AG08395 (cell line): ENCODE measurements around the gene DSPP.

Source experiments
- DNase-seq: peaks from one replicate; pipeline ENCODE4 v3.0.0; 2012; ENCODE audit warnings: mixed read lengths, low spot score

DSPP gene

DNA sequence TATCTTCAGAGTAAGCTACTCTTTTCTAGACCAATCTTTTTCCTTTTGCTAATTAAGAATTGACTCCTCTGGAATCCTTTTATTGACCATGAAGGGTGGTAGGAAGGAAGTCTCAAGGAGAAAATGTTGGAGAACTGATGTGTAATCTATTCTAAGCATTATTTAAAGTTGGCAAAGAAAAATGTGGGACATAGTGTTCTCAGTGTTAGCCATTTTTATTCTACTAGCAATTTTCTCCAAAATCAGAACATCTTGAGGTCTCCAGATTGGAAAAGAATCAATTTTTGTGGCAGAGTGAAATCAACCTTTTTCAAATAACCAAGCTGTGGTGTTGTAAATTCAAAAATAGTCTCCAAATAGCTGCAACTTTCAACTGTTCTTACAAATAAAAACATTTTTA lies 23.3 kb downstream of the DSPP start:
- DNase-seq: no peak

DNA sequence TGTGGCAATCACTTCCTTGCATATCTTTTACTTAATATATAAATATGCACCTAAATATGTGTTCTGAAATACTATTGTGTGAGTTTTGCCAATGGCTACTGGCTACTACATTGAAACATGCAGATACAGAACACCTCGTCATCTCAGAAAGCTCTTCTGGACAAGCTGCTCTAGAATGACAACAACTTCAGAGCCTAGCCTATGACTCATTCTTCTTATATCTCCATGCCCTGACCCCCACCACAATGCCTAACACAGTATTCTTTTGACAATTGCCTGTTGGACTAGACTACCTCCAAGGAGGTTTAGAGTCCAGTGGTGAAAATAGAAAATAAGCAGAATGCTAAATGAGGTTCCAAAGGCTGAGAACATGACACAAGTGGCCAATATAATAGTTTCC lies 24.1 kb downstream of the DSPP start:
- no peak for DNase-seq

DNA sequence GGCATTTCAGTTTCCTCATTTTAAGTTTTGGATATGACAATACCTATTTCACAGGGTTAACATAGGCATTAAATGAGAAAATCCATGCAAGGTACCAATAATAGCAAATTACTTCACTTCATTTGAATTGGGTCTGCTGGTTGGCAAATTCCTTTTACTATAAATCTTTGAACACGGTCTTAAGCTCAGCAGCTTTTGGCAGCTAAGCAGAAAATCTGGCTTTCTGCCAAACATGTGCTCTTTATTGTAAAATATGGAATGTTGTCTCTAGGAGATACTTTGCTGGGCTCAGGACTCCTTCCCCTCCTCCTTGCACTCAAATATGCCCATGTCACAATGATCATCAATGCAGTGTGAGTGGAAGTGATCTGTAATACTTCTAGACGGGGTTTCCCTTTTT lies 24.9 kb downstream of the DSPP start:
- DNase-seq: peak; percentile 9

DNA sequence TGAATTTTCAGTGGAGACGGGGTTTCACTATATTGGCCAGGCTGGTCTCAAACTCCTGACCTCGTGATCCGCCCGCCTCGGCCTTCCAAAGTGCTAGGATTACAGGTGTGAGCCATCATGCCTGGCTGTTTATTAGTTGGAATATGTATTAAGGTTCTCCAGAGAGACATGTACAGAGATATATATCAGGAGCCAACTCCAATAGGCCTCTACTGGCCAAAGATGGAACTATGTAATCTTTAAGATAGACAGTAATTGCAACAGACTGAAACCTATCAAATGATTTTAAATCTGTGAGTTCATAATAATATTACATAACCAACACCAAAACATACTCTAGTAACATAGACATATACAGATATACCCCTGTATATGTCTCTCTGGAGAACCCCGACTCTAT lies 36.0 kb downstream of the DSPP start:
- DNase-seq: no peak

DNA sequence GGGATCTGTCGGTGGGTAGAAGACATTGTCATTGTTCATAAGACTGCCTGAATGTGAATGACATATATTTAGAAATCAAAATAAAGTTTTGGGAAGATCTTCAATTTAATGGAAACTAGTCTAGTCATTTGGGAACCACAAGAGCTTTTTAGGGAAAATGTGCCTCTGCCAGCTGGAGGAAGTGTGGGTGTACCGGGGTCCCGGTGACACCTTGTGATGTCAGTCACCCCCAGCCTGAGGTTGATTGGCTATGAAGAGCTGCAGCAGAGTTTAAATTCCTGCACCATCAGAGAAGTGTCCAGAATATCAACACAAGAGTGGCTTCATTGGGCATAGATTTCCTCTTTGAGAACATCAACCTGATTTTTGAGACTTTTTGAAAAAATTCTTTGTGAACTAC lies 41.7 kb downstream of the DSPP start, which contains the start of gene DMP1:
Gene DMP1 (plus strand): TSS at position 301 of the 400 bp plus-strand sequence. CDS start 6,213 bp downstream, outside the sequence.
- no peak for DNase-seq

DNA sequence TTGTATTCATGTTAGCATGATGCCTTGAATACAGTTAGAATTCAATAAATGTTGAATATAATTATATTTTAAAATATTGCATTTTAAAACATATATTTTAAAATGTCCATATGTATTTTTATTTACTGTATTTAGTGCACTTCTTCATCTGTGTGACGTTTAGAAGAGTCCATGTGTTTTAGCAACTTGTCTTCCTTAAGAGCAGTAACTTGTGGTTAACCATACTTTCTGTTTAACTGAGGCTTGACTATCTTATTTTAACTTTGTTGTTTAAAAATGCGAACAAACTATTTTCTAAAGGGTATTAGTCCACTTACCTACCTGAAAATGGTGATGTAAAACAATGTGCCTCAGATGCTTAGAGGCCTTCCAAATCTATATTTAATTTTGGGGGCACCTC lies 42.6 kb downstream of the DSPP start:
- no peak for DNase-seq

DNA sequence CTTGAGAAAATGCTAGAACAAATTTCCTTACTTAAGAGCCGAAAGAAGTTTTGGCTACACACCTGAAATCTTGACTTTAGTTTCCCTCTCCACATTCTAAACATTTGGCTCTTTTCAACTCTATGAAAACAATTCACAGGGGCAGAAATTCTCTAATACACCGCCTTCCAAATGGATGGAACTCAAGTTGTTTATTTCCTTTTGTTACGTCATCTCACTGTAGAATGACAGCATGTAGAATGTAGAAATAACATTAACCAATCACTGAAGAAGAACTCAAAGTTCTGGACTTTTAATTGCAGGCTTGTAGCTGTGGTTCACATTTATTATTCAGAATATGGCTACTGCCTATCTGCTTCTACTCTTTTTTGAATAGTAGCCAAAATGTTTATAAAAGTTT lies 43.6 kb downstream of the DSPP start:
- no peak for DNase-seq

DNA sequence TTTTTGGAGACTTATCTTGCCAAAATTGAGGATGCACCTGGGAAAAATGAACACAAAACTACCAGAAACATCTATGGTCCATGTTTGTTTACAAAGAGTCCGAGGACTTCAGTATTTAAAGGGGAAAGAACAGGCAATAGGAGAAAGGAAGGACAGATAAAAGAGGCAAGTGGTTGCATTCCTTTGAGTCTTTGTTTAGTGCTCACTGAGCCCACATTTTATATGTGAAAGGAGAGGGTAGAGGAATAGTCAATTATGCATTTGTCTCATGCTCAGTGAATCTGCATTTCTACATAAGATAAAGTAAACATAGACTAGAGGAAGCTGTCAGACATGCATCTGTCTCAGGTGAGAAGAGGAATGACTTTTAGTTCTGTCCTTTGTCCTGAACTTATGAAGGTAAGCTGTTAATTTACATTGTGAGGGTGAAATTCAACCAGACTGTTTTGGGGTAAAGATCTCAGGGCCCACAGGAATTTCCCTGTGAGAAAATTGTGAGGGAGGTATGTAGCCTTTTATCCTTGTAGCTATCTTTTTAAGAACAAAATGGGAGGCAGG lies 46.2 kb downstream of the DSPP start:
- no peak for DNase-seq

DNA sequence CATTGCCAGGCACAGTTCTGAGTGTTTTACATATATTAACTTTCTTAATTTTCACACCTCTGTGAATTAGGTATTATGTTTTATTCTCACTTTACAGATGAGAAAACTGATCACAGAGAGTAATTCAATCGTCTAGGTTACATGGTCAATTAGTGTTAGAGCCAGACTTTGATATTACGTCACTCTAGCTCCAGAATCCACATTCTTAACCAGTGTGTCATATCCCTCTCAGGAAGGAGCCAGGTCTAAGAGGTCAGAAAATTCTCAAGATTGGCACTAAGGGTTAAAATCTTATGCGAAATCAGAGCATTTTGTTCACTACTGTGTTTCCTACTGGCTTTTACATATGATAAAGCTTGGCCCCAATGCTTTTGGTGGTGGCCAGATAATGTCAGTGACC lies 49.2 kb downstream of the DSPP start:
- no peak for DNase-seq

DNA sequence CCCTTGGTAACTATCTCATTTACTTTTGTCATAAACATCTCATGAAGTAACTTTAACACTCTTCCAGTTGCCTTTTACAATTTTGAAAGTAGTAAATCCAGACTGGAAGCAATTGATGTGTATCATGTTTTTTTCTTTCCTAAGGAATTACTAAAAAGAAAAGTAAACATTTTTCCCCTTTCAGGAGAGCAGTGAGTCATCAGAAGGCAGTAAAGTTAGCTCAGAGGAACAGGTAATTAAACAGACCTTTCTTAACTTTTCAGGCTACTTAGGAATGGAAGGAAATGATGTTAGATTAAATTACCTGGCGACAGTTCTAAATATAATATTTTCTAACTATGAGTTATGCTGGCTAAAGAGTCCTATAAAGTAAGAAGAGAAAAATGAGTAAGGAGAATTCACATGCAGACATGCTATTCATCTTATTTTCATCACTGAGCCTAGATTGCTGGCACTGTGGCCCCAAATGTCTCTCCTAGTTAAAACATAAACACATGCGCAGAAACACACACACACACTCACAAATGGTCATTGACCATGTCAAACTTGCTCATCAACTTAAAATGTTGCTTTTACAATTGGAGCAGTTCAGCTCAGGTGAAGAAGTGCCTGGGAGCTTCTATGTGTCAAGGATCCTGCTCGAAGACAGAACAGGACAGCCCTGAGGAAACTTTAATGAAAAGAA lies 51.1 kb downstream of the DSPP start:
- DNase-seq: no peak

DNA sequence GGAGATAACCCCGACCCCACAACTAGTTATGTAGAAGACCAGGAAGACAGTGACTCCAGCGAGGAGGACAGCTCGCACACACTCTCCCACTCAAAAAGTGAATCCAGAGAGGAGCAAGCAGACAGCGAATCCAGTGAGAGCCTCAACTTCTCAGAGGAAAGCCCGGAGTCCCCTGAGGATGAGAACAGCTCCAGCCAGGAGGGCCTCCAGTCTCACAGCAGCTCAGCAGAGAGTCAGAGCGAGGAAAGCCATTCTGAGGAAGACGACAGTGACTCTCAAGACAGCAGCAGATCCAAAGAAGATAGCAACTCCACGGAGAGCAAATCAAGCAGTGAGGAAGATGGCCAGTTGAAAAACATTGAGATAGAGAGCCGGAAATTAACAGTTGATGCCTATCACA lies 54.5 kb downstream of the DSPP start:
- DNase-seq: no peak
